C1 segment of cervical spinal cord (tissue), 14 donors: ENCODE data around the gene RELCH.

ENCODE experiments used
- DNase-seq, 14 donors: peaks; one replicate each; lab custom pipeline; 2025; lab: John Stamatoyannopoulos, UW

Gene RELCH

DNA sequence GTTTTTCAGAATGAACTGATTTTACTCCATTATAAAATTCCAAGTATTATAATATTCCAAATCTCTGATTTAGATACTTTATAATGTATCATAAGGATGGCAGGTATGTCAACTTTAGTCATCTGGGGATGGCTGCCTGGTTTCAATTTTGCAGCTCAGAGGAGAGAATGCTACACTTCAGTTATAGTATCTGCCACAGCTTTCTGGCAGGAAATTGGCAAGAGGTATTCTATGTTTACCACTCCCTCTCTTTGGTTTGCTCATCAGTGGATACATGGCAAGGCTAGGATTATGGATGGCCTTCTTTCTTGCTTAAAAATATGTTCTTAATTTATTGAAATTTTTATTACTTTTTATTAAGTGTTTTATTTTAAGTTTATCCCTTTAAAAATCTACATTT, 71.0 kb downstream of the RELCH start:
- DNase-seq: no peak

DNA sequence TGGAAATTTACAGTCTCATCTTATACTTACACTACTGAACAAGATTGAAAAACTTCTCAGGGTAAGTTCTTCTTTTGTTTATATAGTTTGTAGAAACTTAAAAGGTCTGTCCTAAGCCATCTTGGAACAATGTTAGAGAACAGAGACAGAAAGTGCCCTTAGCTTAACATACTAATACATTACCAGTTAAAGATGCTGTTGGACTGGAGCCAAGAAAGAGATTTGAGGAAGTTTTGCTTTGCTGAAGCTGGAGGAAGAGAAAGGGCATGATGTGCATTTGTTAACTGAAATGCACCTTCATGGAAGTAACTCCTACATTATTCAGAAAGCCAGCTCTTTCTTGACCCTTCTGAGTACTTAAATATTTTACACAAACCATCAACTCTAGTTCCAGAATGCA, 71.6 kb downstream of the RELCH start:
- DNase-seq: no peak

DNA sequence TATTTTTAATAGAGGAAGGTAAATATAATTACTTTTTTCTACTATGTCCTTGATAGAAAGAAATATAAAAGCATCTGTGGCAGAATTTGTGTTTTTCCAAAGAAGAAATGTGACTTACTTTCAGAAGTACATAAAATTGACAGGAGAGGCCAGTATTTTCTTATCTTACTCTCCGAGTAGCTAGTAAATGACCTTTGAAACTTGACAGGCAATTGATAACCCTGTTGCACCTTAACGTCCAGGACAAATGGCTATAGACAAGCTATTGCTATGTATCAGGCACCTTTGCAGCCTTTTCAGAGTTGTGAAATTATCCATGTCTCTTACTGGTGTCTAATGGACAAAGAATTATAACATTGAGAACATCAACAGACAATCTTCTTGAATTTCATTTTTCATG, 75.0 kb downstream of the RELCH start:
- DNase-seq: no peak

DNA sequence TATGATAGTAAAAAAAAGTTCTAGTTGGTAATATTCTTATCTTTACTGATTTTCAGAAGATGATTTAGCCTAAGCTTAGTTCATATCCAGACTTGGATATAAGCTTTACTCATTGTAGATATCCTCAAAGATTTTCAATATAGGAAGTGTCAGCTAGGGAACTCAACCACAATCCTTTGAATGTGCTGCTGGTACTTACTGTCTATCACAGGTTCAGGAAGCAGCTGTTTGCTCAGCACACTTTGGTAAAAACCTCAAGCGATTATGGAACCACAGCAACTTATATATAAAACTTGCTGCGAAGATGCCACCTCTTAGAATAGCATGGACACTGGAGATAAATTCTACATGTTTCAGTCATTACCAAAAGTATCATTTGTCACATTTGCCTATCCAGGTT, 77.9 kb downstream of the RELCH start:
- no peak for DNase-seq

DNA sequence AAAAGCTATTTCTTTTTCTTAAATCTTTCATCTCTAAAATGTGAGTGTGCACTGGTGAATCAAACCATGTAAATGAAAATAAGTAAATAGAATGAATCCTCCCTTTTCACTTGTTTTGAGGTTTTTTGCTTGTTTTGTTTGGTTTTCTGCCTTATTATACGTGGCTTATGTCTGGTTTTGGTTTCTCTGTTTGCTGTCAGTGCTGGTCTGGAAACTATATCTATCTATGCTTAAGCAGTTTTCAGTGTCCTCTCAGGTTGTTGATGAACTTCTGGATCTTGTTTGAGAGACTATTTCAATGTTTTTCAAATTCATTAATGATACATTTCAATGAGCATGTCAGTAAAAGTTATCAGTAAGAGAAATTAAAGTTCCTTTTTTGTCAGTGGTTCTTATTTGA, 90.0 kb downstream of the RELCH start:
- DNase-seq: no peak

DNA sequence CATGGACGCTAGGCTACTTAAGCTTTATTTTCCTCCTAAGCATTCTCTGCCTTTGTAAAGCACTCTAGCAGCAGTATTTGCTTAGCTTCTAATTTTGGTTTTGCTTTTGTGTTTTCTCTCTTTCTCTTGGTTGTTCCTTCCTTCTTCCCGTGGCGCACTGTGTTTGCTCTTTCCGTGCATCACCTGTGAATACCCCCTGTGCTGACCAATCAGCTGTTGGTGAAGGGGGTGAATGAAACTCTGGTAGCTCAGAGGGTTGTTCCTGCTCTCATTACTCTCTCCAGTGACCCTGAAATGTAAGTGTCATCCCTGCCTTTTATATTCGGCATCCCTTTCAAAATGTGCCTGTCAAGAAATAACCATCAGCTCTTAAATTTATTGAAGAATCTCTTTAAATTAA, 92.5 kb downstream of the RELCH start:
- DNase-seq: no peak

DNA sequence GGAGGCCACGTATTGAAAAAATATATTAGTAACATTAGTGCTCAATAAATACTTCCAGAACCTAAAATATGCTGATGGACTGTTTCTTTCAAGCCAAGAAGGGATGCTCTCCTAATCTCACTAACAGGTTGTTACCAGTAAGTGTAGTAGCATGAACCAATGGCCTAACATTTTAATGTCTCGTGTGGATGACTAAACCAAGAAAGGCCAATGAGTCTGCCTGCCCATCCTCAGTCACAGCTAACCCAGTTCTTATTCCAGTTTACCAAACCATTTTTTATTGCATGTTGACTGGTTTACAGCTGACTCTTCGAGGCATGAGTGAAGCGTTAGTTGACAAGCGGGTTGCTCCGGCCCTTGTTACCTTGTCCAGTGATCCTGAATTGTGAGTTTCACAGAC, 93.0 kb downstream of the RELCH start:
- no peak for DNase-seq

DNA sequence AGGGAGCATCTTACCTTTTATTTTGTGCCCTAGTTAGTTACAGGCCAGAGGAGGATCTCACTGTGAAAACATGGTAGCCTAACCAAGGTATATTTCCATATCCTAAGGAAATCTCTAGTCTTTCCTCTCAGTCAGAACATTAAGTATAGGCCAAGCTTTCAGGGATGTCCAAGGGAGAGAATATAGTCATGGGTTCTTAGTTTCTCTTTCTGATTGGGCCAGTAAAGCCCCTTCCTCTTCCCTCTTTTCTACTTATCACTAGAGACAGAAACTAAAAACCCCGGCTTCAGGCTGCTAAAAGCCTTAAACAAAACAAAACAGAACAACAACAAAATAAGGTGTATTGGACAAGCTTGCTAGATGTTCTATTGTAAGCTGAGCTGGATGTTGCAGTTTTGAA, 93.7 kb downstream of the RELCH start:
- no peak for DNase-seq

DNA sequence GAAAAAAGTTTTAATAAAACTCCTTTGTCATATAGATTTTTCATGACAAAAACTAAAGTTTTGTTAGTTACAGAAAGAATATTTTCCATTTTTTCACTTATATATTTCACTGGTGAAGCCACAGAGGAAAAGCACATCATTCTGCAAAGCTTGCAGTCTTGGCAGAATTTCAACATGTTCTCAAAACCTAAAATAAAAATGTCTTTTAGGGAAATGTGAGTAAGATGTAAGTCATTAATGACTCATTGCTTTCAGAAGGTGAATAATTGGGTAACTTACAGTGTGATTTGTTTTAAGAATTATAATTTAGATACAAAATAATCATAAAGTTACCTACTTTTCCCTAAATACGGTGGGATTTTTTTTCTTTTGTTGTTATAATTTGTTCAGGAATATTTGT, 94.6 kb downstream of the RELCH start:
- no peak for DNase-seq

DNA sequence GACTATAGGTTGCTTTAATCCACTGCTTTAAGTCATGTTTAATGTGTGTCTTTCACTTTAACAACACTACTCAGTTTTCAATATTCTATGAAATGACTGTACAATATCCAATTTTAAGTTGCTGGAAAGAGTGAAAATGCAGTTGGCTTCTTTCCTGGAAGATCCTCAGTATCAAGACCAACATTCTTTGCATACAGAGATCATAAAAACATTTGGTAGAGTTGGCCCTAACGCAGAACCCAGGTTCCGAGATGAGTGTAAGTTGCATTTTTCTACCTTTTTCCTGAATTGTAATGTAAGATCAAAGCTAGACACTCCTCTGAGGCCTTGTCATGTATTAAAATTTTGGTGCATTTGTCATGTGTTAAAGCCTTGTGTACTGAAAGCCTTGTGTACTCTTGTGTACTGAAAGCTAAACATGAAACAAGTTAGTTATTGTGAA, 95.2 kb downstream of the RELCH start:
- no peak for DNase-seq

DNA sequence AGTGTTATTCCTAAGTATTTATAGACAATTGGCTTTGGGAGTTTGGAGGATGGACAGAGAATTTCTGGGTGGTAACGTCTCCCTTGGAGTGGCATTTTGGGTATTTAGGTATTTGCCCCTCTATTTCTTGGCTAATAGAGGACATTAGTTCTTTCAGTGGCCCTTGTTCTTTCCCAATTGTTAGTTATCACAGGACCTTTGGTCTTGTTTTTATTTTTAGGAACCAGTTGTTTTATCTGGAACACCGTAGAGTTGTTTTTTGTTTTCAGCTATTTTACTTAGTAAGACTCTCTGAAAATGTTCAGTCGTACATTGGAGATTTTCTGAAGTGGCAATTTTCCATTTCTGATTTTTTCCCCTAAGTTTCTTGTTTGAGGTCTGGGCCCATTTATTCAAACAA, 97.6 kb downstream of the RELCH start:
- no peak for DNase-seq

DNA sequence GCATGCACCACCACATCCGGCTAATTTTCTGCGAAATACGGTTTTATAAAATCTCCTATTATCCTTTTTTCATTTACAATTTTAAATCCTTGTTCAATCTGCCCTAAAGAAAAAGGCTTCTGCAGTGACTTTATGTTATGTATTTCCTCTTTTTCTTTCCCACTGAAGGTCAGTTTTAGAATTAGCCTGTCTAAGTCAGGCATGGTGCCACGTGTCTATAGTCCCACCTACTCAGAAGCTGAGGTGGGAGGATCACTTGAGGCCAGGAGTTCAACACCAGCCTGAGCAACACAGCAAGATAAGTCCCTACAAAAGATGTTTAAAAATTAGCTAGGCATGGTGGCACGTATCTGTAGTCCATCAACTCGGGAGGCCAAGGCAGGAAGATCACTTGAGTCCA, 98.2 kb downstream of the RELCH start:
- DNase-seq: no peak

DNA sequence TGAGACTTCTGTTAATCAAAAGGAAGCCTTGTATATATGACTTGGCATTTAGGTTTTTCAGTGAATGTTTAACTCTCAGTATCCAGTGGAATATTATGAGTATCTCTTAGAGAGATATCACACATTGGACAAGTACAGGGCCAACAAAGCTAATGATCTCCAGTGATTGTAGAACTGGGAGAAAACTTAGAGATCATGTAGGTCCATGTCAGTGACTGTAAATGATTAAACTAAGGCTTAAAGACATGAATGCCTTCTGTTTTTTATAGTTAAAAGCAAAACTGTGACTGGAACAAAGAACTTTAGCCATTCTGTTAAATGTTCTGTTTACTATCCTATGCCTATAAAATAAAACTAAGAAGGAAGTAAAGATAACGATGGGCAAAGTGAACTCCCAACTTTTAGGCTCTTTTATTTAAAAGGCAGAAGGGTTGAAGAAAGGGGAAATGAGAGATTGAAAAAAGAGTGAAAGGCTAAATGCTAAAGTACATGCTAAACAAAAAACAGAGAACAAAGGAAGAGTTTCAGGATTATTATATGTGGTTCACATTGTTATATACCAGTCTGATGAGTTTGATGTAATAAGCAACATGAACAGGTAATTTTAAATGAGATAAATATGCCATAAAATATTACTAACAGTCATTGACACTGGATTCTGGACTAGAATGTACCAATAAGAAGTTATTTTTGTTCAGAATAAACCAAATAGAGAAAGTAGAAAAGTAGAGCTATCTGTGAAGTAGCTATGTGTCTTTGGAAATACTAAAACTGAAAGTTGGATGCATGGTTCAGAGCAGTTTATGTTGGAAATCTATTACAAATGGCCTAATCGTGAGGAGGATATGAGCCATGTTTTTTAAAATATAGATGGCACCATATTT, 101.0 kb downstream of the RELCH start:
- DNase-seq: no peak

DNA sequence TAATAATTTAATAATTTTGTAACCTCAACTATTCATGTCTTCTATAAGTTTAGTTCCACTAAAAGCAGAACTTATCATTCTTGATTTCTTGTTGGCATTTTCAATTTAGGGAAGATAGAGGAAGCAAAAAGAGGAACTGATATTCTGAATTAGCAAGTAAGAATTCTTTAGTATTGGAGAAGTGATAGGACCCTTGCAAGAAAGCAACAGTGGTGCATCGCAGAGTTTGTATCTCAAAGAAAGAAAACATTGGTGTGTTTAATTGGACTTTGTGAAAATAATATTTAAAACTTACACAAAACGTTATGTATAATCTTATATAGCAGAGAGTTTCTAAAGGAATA, 101.6 kb downstream of the RELCH start:
- no peak for DNase-seq

DNA sequence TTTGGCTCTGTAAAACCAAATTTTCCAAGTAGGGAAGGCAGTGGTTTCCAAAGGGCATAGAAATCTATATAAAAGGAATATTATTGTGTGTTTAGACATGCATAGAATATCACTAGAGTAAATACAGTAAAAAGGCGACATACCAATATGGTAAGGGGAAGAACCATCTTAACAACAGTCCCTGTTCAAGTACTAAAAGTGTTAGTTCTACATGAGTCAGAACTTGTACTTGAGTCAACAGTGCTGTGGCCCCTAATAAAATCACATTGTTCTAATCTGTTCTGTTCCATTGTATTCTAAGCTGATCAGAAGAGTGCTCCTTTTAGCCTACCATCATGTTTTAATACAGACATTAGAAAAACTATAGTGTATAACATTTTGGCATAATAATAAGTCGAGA, 102.0 kb downstream of the RELCH start:
- DNase-seq: no peak

DNA sequence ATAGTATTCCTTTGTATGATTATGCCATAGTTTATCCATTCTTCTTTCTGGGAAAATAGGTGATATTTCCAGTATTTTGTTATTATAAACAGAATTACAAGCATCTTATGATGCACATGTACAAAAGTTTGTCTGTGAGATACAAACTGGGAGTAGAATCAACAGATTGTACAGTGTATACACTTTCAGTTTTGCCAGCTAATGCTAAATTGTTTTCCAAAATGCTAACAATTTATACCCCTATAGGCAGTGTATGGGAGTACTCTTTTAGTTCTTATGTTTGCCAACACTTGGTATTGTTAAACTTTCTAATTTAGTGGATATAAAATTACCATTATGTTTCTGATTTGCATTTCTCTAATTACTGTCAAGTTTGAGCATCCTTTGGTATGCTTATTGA, 107.0 kb downstream of the RELCH start:
- no peak for DNase-seq

DNA sequence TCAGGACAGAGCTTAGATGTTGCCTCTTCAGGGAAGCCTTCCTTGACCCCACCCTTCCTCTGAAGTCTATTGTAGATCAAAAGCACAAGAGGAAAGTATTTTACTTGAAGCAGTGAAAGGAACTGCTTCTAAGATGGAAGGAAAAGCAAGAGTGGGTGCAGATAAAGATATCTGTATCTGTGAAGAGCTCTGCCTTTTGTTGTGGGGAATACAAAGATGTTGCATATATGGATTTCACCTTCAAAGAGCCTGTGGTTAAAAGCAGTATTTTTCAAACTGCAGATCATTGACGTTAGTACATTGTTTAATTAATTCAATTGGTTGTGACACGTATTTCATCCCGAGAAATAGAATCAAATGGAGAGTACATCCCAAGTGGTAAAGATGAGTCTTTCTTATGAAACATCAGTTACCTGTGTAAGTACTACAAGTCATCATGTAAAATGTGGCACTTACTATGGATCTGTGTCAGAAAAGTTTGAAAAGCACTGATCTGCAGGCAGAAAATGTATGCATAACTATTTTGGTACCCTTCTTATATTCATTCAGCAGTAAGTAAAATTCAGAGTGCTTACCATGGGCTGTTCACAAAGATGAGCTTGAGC, 113.4 kb downstream of the RELCH start:
- DNase-seq: no peak

DNA sequence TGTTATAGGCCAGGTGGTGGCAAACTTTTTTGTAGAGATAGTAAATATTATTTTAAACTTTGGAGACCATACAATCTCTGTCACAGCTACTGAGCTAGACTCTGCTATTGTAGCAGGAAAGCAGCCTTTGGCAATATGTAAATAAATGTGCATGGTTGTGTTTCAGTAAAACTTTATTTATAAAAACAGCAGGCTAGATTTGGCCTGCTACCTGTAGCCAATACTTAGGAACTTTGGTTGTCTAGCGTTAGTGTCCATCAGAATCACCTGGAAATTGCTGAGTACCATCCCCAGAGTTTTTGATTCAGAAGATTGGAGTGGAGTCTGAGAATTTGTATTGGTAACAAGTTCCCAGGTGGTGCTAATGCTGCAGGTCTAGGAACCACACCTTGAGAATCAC, 114.3 kb downstream of the RELCH start:
- DNase-seq: no peak

DNA sequence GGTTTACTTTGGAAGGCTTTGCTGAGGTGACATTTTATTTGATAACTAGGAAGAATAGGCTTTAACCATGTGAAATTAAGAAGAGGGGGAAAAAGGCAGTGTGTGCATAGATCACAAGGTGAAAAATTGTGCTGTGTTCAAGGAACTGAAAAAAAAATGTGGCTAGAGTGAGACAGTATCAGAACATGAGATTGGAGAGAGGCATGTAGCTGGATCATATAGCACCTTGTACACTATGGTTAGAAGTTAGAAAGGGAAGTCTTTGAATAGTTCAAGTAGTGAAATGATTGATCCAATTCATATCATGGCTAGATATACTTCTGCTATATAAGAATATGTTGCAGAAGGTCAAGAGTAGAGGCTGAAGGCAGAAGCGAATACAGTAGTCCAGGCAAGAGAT, 125.8 kb downstream of the RELCH start:
- no peak for DNase-seq

DNA sequence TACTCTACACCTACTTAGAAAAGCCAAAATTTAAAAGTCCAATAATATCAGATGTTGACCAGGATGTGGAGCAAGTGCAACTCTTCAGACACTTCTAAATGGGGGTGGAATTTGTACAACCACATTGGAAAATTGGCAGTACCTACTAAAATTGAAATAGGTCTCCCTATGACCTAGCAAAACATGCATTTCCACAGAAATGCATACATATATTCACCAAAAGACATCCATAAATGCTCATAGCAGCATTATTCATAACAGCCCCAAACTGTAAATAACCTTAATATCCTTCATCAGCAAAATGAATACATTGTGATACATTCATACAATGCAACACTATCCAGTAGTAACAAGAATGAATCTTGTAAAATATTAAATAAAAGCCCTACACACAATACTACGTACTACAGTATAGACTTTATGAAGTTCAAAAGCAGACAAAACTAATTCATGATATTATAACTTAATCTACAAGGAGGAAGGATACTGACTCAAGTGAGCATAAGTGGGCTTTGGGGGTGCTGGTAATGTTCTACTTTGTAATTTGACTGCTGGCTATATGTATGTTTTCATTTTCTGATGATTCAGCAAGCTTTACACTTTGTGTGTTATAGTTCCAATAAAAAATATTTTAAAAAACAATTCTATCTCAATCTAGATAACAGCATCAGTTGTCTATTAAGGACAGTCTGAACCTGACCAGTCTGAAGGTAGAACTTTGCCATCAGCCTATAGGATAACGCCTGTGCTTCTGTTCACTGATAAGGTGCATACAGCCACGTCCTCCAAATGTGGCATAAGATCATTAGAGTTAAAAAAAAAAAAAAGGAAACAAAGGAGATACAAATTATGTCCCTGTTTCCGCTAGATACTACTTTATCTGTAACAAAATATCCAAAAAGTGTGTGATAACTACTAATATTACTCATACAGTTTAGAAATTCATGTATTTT, 131.4 kb downstream of the RELCH start:
- DNase-seq: no peak

DNA sequence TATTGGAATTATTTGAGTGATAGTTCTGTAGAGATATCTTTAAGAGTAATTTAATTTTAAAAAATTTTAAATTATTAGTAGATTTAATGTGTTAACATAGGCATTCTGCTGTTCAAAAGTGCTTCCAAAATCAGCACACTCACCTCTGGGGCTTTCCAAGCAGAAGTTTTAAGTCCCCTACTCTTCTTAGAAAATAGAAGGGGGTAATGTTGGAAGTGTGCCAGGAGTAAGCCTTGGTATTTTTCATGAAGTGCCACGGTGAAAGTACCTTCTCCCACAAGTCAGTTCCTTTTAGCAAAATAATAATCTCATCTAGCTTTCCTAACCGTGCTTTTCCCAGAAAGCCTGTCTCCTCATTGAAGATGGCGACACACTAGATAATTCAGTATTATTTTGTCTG, 134.1 kb downstream of the RELCH start:
- no peak for DNase-seq

DNA sequence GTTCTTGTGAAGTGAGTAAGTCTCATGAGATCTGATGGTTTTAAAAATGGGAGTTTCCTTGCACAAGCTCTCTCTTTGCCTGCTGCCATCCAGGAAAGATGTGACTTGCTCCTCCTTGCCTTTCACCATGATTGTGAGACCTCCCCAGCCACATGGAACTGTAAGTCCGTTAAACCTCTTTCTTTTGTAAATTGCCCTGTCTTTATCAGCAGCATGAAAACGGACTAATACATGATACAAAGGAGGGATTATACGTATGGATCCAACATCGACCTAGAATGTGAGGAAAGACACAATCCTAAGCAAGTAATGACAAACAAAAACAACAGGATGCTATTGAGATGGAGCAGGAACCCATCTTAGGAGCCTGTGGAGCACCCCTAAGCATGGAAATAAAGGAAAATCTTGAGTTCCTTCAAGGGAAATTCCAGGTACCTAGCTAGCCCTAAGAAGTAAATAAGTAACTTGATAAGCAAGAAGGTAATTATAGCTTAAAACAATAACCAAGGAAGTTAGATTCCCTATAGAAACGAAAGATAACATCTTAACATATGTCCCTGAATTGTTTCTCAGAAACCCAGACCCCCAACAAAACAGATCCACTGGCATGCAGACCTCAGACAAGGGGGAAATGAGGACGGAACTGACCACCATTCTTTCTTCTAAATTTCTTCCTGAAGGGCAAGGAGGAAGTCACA, 136.6 kb downstream of the RELCH start:
- DNase-seq: no peak
